Fibroblast of lung (primary cell): Measurements from ENCODE around the gene DNAH1. TPM values are rescaled to one million over a fixed set of nuclear protein-coding genes. Genes with fewer than 3 reads are reported as not detected.

Experiments used
- DNase-seq, 2 donors: peaks; one replicate each; pipeline versions ENCODE4 v3.0.0 to v3.0.0-alpha.2; 2010; ENCODE audit warnings: low read depth in 2 of 2
- H2AFZ ChIP-seq: 2 replicates; pipeline ENCODE4 v1.5.1; 2012; ENCODE audit warnings: low read length, control low read depth, inconsistent platforms
- H3K27ac ChIP-seq: 2 replicates; pipeline ENCODE4 v1.5.1; 2011; ENCODE audit warnings: low read length, control low read depth; ENCODE audit not compliant: insufficient read depth
- H3K27me3 ChIP-seq: 2 replicates; pipeline ENCODE4 v1.5.1; 2011; ENCODE audit warnings: mild to moderate bottlenecking, low read length; ENCODE audit not compliant: control insufficient read depth, insufficient read depth
- H3K36me3 ChIP-seq: 2 replicates; pipeline ENCODE4 v1.5.1; 2011; ENCODE audit warnings: low read length; ENCODE audit not compliant: control insufficient read depth, insufficient read depth
- H3K4me1 ChIP-seq: 2 replicates; pipeline ENCODE4 v1.5.1; 2011; ENCODE audit warnings: low read length; ENCODE audit not compliant: control insufficient read depth, insufficient read depth; ENCODE audit errors: extremely low read depth
- H3K4me2 ChIP-seq: 2 replicates; pipeline ENCODE4 v1.5.1; 2011; ENCODE audit warnings: low read length, control low read depth; ENCODE audit not compliant: insufficient read depth; ENCODE audit errors: extremely low read depth
- H3K4me3 ChIP-seq, 4 experiments: fragments of 200-600 bp in 1 of 4; sonication (generic) in 1 of 4; replicated peaks in 1 of 4; 2 replicates each; pipeline ENCODE4 v1.5.1; 2011 to 2016; ENCODE audit warnings: low read length in 4 of 4, low read depth in 3 of 4, mild to moderate bottlenecking in 3 of 4, control low read depth in 2 of 4, inconsistent platforms in 1 of 4, mixed read lengths in 1 of 4; ENCODE audit not compliant: insufficient read depth in 1 of 4; ENCODE audit errors: control extremely low read depth in 1 of 4
- H3K79me2 ChIP-seq: 2 replicates; pipeline ENCODE4 v1.5.1; 2012; ENCODE audit warnings: mild to moderate bottlenecking, low read length, inconsistent platforms; ENCODE audit not compliant: control insufficient read depth, insufficient read depth
- H3K9ac ChIP-seq: 2 replicates; pipeline ENCODE4 v1.5.1; 2011; ENCODE audit warnings: mild to moderate bottlenecking, low read length, control low read depth; ENCODE audit not compliant: insufficient read depth
- H3K9me3 ChIP-seq: 2 replicates; pipeline ENCODE4 v1.5.1; 2012; ENCODE audit warnings: low read depth, low read length; ENCODE audit not compliant: control insufficient read depth, insufficient read depth
- H4K20me1 ChIP-seq: 2 replicates; pipeline ENCODE4 v1.5.1; 2011; ENCODE audit warnings: low read length; ENCODE audit not compliant: control insufficient read depth, insufficient read depth; ENCODE audit errors: extremely low read depth
- EZH2 ChIP-seq: IDR thresholded peaks from 2 replicates; pipeline ENCODE4 v1.5.1; 2012; ENCODE audit warnings: low read length, control low read depth, mild to moderate bottlenecking; ENCODE audit errors: missing control alignments
- polyA plus RNA-seq, 2 donors: library from polyadenylated mRNA; depleted of rRNA in 1 of 2; stranded (reverse) in 1 of 2; unstranded in 1 of 2; fragments of >200 nt; gene quantifications; 2 replicates each; pipeline ENCODE4 v1.2.1, GENCODE V29; 2011 to 2012; ENCODE audit warnings: missing spikeins in 1 of 2
- total RNA-seq: library from RNA; depleted of rRNA; stranded (reverse); fragments of >200 nt; gene quantifications from 2 replicates; pipeline ENCODE4 v1.2.1, GENCODE V29; 2014
- TF ChIP-seq, protein P1 (sequence below), 2 donors: IDR thresholded peaks in 1 of 2; conservative IDR thresholded peaks in 1 of 2; 1 replicate in 1 of 2; 2 replicates in 1 of 2; pipeline ENCODE4 v1.5.1; 2011 to 2012; ENCODE audit warnings: low read length in 2 of 2, control low read depth in 1 of 2, inconsistent platforms in 1 of 2, low read depth in 1 of 2, mild to moderate bottlenecking in 1 of 2

DNAH1 gene
- total and polyA plus RNA-seq, 2 donors (not counting 1 experiment from before 2014, with no cell fraction given): 1.9 to 3.0 TPM

DNA sequence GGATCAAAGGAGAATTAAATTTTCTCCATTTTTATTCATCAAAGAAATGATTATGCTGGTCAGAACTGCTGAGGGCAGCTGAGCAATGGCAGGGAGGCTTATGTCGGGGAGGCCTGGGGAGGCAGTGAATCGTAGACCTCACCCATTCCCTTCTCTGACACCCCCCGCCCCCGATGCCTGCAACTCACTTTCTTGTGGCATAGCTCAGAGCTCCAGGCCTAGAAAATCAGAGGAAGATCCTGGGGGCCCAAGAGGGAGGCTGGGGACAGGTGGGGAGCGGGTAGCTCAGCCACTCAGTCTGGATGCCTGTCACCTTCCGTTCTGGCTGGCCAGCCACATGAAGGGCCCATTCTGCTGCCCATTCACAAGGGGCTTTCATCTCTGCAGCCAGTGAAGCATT, 1.1 kb upstream of the DNAH1 start:
- peaks cover 7% of the 10 kb centered on the region for H3K4me1 ChIP-seq
- H3K36me3 ChIP-seq: no peaks in the 10 kb centered on the region
- no peak overlapping the region for H3K27ac ChIP-seq

DNA sequence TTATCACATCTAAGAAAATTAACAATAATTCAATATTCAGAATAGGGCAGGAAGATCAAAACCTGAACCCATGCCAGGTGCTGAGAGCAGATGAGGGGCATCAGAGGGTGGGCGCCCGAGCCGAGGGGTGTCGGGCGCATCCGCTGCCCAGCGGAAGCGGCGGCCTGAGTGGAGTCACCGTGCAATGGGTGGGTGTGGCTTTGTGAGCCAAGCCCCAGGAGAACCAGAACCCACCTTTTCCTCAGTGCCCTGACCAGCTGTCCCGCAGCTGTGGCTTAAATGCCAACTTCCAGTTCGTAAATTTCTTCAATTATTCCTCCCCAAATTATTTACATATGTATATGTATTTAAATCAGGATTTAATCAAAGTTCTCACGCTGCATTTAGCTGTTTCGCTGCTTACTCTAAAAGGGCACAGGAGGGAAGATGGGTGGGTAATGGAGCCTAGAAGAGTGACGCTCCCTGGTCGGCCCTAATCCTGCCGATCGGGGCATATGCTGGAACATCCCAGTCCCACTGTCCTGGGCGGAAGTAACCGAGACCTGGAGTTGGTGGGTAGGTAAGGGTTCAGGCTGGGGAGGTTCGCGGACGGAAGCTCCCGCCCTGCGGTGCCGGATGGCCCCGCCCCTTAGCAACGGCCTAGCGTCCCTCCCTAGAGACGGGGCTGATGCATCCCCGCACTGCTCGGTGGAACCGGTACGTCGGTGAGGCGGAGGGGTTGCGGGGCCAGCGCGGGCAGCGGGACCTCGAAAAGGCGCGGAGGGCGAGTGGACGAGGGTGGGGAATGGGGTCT, 1.3 kb downstream of the DNAH1 start:
- Histone ChIP-seq H3K36me3 (no peaks in the 10 kb centered on the region), H3K4me2 (peak overlapping the region; percentile 88), H3K79me2 (no peaks in the 10 kb centered on the region), H3K9ac (no peak overlapping the region), H3K4me1 (peaks cover 7% of the 10 kb centered on the region), H3K27ac (no peak overlapping the region), H4K20me1 (no peaks in the 10 kb centered on the region), H3K9me3 (no peaks in the 10 kb centered on the region), H3K27me3 (no peaks in the 10 kb centered on the region), H2AFZ (peak overlapping the region; percentile 40), H3K4me3 (peak overlapping the region; percentile 10 to 65 (median 31))
- peak; percentile 23 to 29 for DNase-seq
- TF ChIP-seq, protein P1, sequence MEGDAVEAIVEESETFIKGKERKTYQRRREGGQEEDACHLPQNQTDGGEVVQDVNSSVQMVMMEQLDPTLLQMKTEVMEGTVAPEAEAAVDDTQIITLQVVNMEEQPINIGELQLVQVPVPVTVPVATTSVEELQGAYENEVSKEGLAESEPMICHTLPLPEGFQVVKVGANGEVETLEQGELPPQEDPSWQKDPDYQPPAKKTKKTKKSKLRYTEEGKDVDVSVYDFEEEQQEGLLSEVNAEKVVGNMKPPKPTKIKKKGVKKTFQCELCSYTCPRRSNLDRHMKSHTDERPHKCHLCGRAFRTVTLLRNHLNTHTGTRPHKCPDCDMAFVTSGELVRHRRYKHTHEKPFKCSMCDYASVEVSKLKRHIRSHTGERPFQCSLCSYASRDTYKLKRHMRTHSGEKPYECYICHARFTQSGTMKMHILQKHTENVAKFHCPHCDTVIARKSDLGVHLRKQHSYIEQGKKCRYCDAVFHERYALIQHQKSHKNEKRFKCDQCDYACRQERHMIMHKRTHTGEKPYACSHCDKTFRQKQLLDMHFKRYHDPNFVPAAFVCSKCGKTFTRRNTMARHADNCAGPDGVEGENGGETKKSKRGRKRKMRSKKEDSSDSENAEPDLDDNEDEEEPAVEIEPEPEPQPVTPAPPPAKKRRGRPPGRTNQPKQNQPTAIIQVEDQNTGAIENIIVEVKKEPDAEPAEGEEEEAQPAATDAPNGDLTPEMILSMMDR (conservative IDR thresholded peaks at IDR 0.05 in 1 of 2, IDR thresholded peaks at IDR 0.05 in 1 of 2; ENCODE audit: low read depth in 1 of 2, low read length in 2 of 2): no peak
- no peak for TF ChIP-seq EZH2

More for the DNA sequence above, 1.1 kb upstream of the DNAH1 start:
- Histone ChIP-seq H3K79me2 (no peaks in the 10 kb centered on the region), H3K9ac (no peak overlapping the region), H4K20me1 (no peaks in the 10 kb centered on the region), H3K4me2 (no peak overlapping the region), H3K9me3 (no peaks in the 10 kb centered on the region), H3K27me3 (no peaks in the 10 kb centered on the region), H3K4me3 (no peak overlapping the region), H2AFZ (no peak overlapping the region)
- no peak for TF ChIP-seq EZH2
- TF ChIP-seq, protein P1 (conservative IDR thresholded peaks at IDR 0.05 in 1 of 2, IDR thresholded peaks at IDR 0.05 in 1 of 2; ENCODE audit: low read depth in 1 of 2, low read length in 2 of 2): no peak
- no peak for DNase-seq

DNA sequence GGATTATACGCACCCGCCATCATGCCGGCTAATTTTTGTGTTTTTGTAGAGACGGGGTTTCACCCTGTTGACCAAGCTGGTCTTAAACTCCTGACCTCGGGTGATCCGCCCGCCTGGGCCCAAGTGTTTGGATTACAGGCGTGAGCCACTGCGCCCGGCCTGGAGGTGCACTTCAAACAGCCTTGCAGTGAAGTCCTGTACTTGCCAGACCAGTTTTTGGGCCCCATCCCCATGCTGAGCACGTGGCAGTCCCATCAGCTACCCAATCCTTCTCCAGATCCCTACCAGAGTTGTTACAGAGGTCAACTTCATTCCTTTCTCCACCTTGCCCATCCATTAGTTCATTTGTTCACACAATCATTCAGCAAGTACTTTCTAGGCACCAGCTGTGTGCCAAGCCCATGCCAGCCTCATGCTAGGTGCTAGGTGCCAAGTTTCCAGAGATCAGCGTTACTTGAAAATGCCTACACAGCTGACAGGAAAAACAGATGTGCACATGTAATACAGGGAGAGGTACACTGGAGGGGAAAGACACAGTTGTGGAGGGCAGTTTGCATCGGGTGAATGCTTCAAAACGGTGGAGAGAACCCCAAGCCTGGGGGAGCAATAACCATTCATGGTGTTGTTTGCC, 2.2 kb downstream of the DNAH1 start:
- H3K4me2 ChIP-seq: no peak overlapping the region
- DNase-seq: no peak
- H3K36me3 ChIP-seq: no peaks in the 10 kb centered on the region
- H3K4me3 ChIP-seq: no peak overlapping the region
- no peaks in the 10 kb centered on the region for H3K27me3 ChIP-seq
- H2AFZ ChIP-seq: no peak overlapping the region
- TF ChIP-seq EZH2: no peak
- TF ChIP-seq, protein P1 (conservative IDR thresholded peaks at IDR 0.05 in 1 of 2, IDR thresholded peaks at IDR 0.05 in 1 of 2; ENCODE audit: low read depth in 1 of 2, low read length in 2 of 2): no peak
- peaks cover 7% of the 10 kb centered on the region for H3K4me1 ChIP-seq
- no peak overlapping the region for H3K27ac ChIP-seq
- H3K9ac ChIP-seq: no peak overlapping the region
- no peaks in the 10 kb centered on the region for H3K79me2 ChIP-seq
- no peaks in the 10 kb centered on the region for H3K9me3 ChIP-seq
- no peaks in the 10 kb centered on the region for H4K20me1 ChIP-seq
